Mucosa of descending colon (tissue), 3 donors: Measurements from ENCODE around the gene ELOA2. TPM values are rescaled to one million over a fixed set of nuclear protein-coding genes. Genes with fewer than 3 reads are reported as not detected.

Experiments used
- ATAC-seq: fragments of 200-7000 bp; cut with Tn5 transposase; one replicate; pipeline ENCODE4 v1.9.1; 2020; ENCODE audit warnings: mild to moderate bottlenecking, moderate library complexity
- DNase-seq, 3 donors: peaks; one replicate each; pipeline ENCODE4 v3.0.0-alpha.2; 2020
- H3K36me3 ChIP-seq: fragments of 200-600 bp; one replicate; pipeline ENCODE4 v1.8.0; 2021; ENCODE audit warnings: low read depth, mild to moderate bottlenecking
- H3K4me1 ChIP-seq: fragments of 200-600 bp; one replicate; pipeline ENCODE4 v1.8.0; 2021; ENCODE audit warnings: low read depth, mild to moderate bottlenecking
- H3K4me3 ChIP-seq: fragments of 200-600 bp; one replicate; pipeline ENCODE4 v1.8.0; 2021; ENCODE audit warnings: mild to moderate bottlenecking
- H3K9me3 ChIP-seq: fragments of 200-600 bp; one replicate; pipeline ENCODE4 v1.8.0; 2021; ENCODE audit warnings: mild to moderate bottlenecking
- CTCF ChIP-seq: fragments of 200-600 bp; IDR thresholded peaks from one replicate; pipeline ENCODE4 v1.8.0; 2022; ENCODE audit warnings: antibody characterized with exemption, mild to moderate bottlenecking
- intact Hi-C, 2 donors: fragments of 100-400 bp; cut with DNase I in 1 of 2; cut with micrococcal nuclease in 1 of 2; formaldehyde crosslinking; loops; one replicate each; pipeline versions ENCODE4 v1.11.0 to v1.11.1; 2022; cut with DNase I, micrococcal nuclease
- total RNA-seq, 3 donors: library from RNA; stranded (reverse); fragmentation: NEBNext Ultra II Directional in 2 of 3; extraction: Animal tissue kit (Norgen Biotek cat#: 25700) in 2 of 3; gene quantifications; one replicate each; pipeline versions ENCODE4 v1.2.1 to v1.2.4, GENCODE V29; 2021 to 2023
- donor health status: DM: no; HTN: no; CAD: no; lungs with moderate emphysema.
- donor health status: DM: no; HTN: no; CAD: no.
- donor health status: DM: no; HTN: yes; CAD: no.

Gene ELOA2
- total RNA-seq, 3 donors from 2014 or later = not detected

GRCh38 chr18:47067648-47068047 lies 32.2 kb upstream of the ELOA2 start:
- TF ChIP-seq CTCF = no peak
- Histone ChIP-seq H3K36me3 (no peaks in the 10 kb centered on the region), H3K4me1 (no peaks in the 10 kb centered on the region), H3K4me3 (no peak overlapping the region), H3K9me3 (no peaks in the 10 kb centered on the region)
- DNase-seq = no peak
- no peak for ATAC-seq
- intact Hi-C loops = no loop called here

GRCh38 chr18:47063096-47063495 lies 27.7 kb upstream of the ELOA2 start:
- TF ChIP-seq CTCF = no peak
- H3K4me3 ChIP-seq = no peak overlapping the region
- H3K9me3 ChIP-seq = no peaks in the 10 kb centered on the region
- H3K36me3 ChIP-seq = no peaks in the 10 kb centered on the region
- intact Hi-C loops = no loop called here
- DNase-seq (no peak), ATAC-seq (no peak)
- H3K4me1 ChIP-seq = no peaks in the 10 kb centered on the region

GRCh38 chr18:47062471-47062870 lies 27.1 kb upstream of the ELOA2 start:
- intact Hi-C loops = no loop called here

GRCh38 chr18:47054369-47054768 lies 18.9 kb upstream of the ELOA2 start:
- no peaks in the 10 kb centered on the region for H3K4me1 ChIP-seq
- no peak overlapping the region for H3K4me3 ChIP-seq
- ATAC-seq = no peak
- no peaks in the 10 kb centered on the region for H3K36me3 ChIP-seq
- no peak for TF ChIP-seq CTCF
- no peaks in the 10 kb centered on the region for H3K9me3 ChIP-seq
- intact Hi-C loops = no loop called here
- DNase-seq = no peak

More at GRCh38 chr18:47062471-47062870, 27.1 kb upstream of the ELOA2 start:
- Histone ChIP-seq H3K36me3 (no peaks in the 10 kb centered on the region), H3K4me3 (no peak overlapping the region), H3K9me3 (no peaks in the 10 kb centered on the region), H3K4me1 (no peaks in the 10 kb centered on the region)
- TF ChIP-seq CTCF = no peak
- DNase-seq = no peak
- no peak for ATAC-seq

- DNase-seq = peak in 1 of 3 donors; percentile 62
- no peak overlapping the region for H3K4me3 ChIP-seq
- ATAC-seq = no peak
- TF ChIP-seq CTCF = peak; percentile 40
- no peaks in the 10 kb centered on the region for H3K9me3 ChIP-seq
- no peaks in the 10 kb centered on the region for H3K4me1 ChIP-seq
- intact Hi-C loops = no loop called here
- no peaks in the 10 kb centered on the region for H3K36me3 ChIP-seq
Measured at GRCh38 chr18:47050468-47050867, 15.0 kb upstream of the ELOA2 start.

GRCh38 chr18:47040982-47041381 lies 5.6 kb upstream of the ELOA2 start:
- ATAC-seq = no peak
- intact Hi-C loops = no loop called here

More at GRCh38 chr18:47040982-47041381, 5.6 kb upstream of the ELOA2 start:
- Histone ChIP-seq H3K4me3 (no peak overlapping the region), H3K4me1 (no peaks in the 10 kb centered on the region), H3K36me3 (no peaks in the 10 kb centered on the region), H3K9me3 (no peaks in the 10 kb centered on the region)
- TF ChIP-seq CTCF = no peak
- DNase-seq = no peak
